ENCODE results near the gene ACER3. TPM values are rescaled to one million over a fixed set of nuclear protein-coding genes. Genes with fewer than 3 reads are reported as not detected.

The ACER3 gene
- total RNA-seq, 4 donors from 2014 or later, result 20.5 to 30.6 (median 23.0) TPM

GRCh38 chr11:77071077-77071476 lies 210.4 kb downstream of the ACER3 start:
- Histone ChIP-seq H3K27me3 (no peaks in the 10 kb centered on the region), H3K27ac (peak overlapping the region; percentile 23 to 97 (median 86)), H3K4me1 (peaks cover 7 to 90% (median 47%) of the 10 kb centered on the region in 4 donors), H3K9me3 (no peaks in the 10 kb centered on the region), H3K36me3 (no peaks in the 10 kb centered on the region), H3K4me3 (no peak overlapping the region)
- 66 to 72% methylated on average over 7 of the region's 7 CpGs for WGBS, 2 donors
- TF ChIP-seq EP300 (IDR thresholded peaks at IDR 0.05) (no peak), POLR2A (IDR thresholded peaks at IDR 0.05) (no peak), CTCF (IDR thresholded peaks at IDR 0.05) (no peak)
- DNase-seq (ENCODE audit: low spot score in 2 of 2), result no peak

- Histone ChIP-seq H3K36me3 (no peaks in the 10 kb centered on the region), H3K4me3 (no peak overlapping the region), H3K4me1 (peaks cover 7 to 88% (median 49%) of the 10 kb centered on the region in 4 donors), H3K27ac (peak overlapping the region; percentile 79 to 97 (median 86)), H3K27me3 (no peaks in the 10 kb centered on the region), H3K9me3 (no peaks in the 10 kb centered on the region)
- DNase-seq (ENCODE audit: low spot score in 2 of 2), result no peak
- no peak for TF ChIP-seq EP300 (IDR thresholded peaks at IDR 0.05)
- TF ChIP-seq POLR2A (IDR thresholded peaks at IDR 0.05), result no peak
- no peak for TF ChIP-seq CTCF (IDR thresholded peaks at IDR 0.05)
- 65 to 69% methylated on average over 15 of the region's 15 CpGs for WGBS, 2 donors
These were observed 211.2 kb downstream of the ACER3 start for GRCh38 chr11:77071671-77072605.

- Histone ChIP-seq H3K4me3 (no peak overlapping the region), H3K9me3 (no peaks in the 10 kb centered on the region), H3K27me3 (no peaks in the 10 kb centered on the region), H3K4me1 (peaks cover 7 to 80% (median 48%) of the 10 kb centered on the region in 4 donors), H3K36me3 (no peaks in the 10 kb centered on the region), H3K27ac (peak overlapping the region; percentile 79 to 97 (median 86))
- WGBS, 2 donors, result 40 to 45% methylated on average over 8 of the region's 8 CpGs
- no peak for TF ChIP-seq EP300 (IDR thresholded peaks at IDR 0.05)
- TF ChIP-seq CTCF (IDR thresholded peaks at IDR 0.05), result no peak
- TF ChIP-seq POLR2A (IDR thresholded peaks at IDR 0.05), result no peak
- no peak for DNase-seq (ENCODE audit: low spot score in 2 of 2)
These were observed 212.2 kb downstream of the ACER3 start for GRCh38 chr11:77072851-77073327.

- Histone ChIP-seq H3K36me3 (no peaks in the 10 kb centered on the region), H3K27me3 (no peaks in the 10 kb centered on the region), H3K4me3 (no peak overlapping the region), H3K4me1 (peaks cover 7 to 74% (median 46%) of the 10 kb centered on the region in 4 donors), H3K9me3 (peaks cover 0 to 3% (median 0%) of the 10 kb centered on the region in 4 donors), H3K27ac (peak overlapping the region; percentile 79 to 97 (median 86))
- WGBS, 2 donors, result 21 to 33% methylated on average over 11 of the region's 11 CpGs
- peak; percentile 85 to 89 for DNase-seq (ENCODE audit: low spot score in 2 of 2)
- TF ChIP-seq EP300 (IDR thresholded peaks at IDR 0.05) (peak in 1 of 2 donors; percentile 80), CTCF (IDR thresholded peaks at IDR 0.05) (peak; percentile 40 to 75 (median 59)), POLR2A (IDR thresholded peaks at IDR 0.05) (peak in 1 of 2 donors; percentile 30)
These were observed 212.7 kb downstream of the ACER3 start for GRCh38 chr11:77073328-77074001.
